Measurements from ENCODE around the gene GLI3.

DNA sequence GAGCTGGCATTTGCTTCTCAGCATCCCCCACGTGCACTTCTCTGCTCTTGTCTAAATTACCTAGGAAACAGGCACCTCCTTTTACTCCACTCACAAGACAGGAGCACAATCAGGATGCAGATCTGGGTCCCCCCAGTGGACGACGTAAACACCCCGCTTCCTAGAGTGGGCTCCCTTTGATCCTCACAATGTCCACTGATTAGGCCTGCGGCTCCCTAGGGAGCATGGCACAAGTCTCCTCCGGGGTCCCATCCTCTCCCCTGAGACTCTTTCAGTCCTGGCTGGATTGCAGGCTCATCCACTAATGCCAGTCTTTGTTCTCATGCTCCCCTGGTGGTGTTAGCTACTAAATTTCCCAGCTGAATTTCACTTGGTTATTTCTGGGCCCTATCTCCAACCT is 98.3 kb downstream of the GLI3 start:
- TF ChIP-seq CTCF (conservative IDR thresholded peaks at IDR 0.05; ENCODE audit: low read depth, low read length) = no peak
- no peak for TF ChIP-seq POLR2A (IDR thresholded peaks at IDR 0.05; ENCODE audit: low read depth, low read length)
- TF ChIP-seq, protein P1, sequence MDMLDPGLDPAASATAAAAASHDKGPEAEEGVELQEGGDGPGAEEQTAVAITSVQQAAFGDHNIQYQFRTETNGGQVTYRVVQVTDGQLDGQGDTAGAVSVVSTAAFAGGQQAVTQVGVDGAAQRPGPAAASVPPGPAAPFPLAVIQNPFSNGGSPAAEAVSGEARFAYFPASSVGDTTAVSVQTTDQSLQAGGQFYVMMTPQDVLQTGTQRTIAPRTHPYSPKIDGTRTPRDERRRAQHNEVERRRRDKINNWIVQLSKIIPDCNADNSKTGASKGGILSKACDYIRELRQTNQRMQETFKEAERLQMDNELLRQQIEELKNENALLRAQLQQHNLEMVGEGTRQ (IDR thresholded peaks at IDR 0.05; ENCODE audit: low read depth, low read length) = no peak
- no peak for TF ChIP-seq CEBPB (IDR thresholded peaks at IDR 0.05; ENCODE audit: low read depth, low read length)

All from IMR-90 (cell line).